SK-N-SH (cell line): Measurements from ENCODE around the gene COG8.

Source experiments
- CTCF ChIP-seq: fragments of 200-600 bp; sonication (generic); IDR thresholded peaks from 2 replicates; pipeline ENCODE4 v1.6.1; 2017; ENCODE audit warnings: antibody characterized with exemption, mild to moderate bottlenecking, moderate library complexity
- ELF1 ChIP-seq: IDR thresholded peaks from 2 replicates; pipeline ENCODE4 v1.4.0; 2012
- NFIC ChIP-seq: IDR thresholded peaks from 2 replicates; pipeline ENCODE4 v1.4.0; 2012; ENCODE audit warnings: borderline replicate concordance
- RXRA ChIP-seq: IDR thresholded peaks from 2 replicates; pipeline ENCODE4 v1.4.0; 2012; ENCODE audit warnings: low read depth, mild to moderate bottlenecking, borderline replicate concordance
- TAF1 ChIP-seq: IDR thresholded peaks from 2 replicates; pipeline ENCODE4 v1.6.1; 2012; ENCODE audit warnings: low read depth, mild to moderate bottlenecking, low read length, moderate library complexity, borderline replicate concordance
- USF1 ChIP-seq: IDR thresholded peaks from 2 replicates; pipeline ENCODE4 v1.4.0; 2012; ENCODE audit warnings: low read depth, borderline replicate concordance

- no peak for TF ChIP-seq USF1
- TF ChIP-seq CTCF = no peak
- TF ChIP-seq TAF1 = no peak
- TF ChIP-seq ELF1 = no peak
- no peak for TF ChIP-seq RXRA
- TF ChIP-seq NFIC = no peak
Measured at GRCh38 chr16:69306031-69306430, 33.3 kb downstream of the COG8 start.
